ENCODE data around the gene VOPP1. TPM values are rescaled to one million over a fixed set of nuclear protein-coding genes. Genes with fewer than 3 reads are reported as not detected.

VOPP1 gene
- total and polyA plus RNA-seq, 10 of the 15 experiments (the other 5 are each of a cell fraction or from before 2014, with no cell fraction given) = 32.8 to 206 (median 129) TPM

- no peak for TF ChIP-seq ESRRA (IDR thresholded peaks at IDR 0.05; ENCODE audit: low read length)
- TF ChIP-seq MYC (IDR thresholded peaks at IDR 0.05; ENCODE audit: insufficient read depth, insufficient read length, insufficient replicate concordance, low read length, severe bottlenecking) = no peak
- TF ChIP-seq EP300 (IDR thresholded peaks at IDR 0.05; ENCODE audit: borderline replicate concordance in 1 of 2, control insufficient read depth in 1 of 2, low read depth in 2 of 2, low read length in 2 of 2) = peak in 1 of 2 experiments; percentile 71; a peak in 2 of 4 replicates
- TF ChIP-seq HSF1 (IDR thresholded peaks at IDR 0.05; ENCODE audit: low read depth, low read length) = no peak
- no peak; the same call in 1 of the 2 replicates for TF ChIP-seq TCF3 (IDR thresholded peaks at IDR 0.05; ENCODE audit: borderline replicate concordance, insufficient read depth, low read depth, low read length)
- TF ChIP-seq ZBTB4 (CRISPR knock-in tag; IDR thresholded peaks at IDR 0.05) = no peak
Observed at GRCh38 chr7:55508221-55509011, 63.9 kb downstream of the VOPP1 start (continued).
